A172 (cell line): Measurements from ENCODE around the gene MYDGF. TPM values are rescaled to one million over a fixed set of nuclear protein-coding genes. Genes with fewer than 3 reads are reported as not detected.
A peak's percentile ranks its signal among the peaks of the same experiment; 100 is the strongest.
"Not testable (repeated sequence)": the region's sequence is repeated elsewhere in the genome, so short reads cannot be mapped to it uniquely, and the experiment has no call there.

Source experiments
- DNase-seq: peaks from one replicate; pipeline ENCODE4 v3.0.0-alpha.2; 2015; ENCODE audit warnings: low spot score
- total RNA-seq: library from RNA; depleted of rRNA; stranded (reverse); fragments of >200 nt; shearing (Covaris generic); gene quantifications from 2 replicates; pipeline ENCODE4 v1.2.3, GENCODE V29; 2014; rRNA removed

Gene MYDGF
- 200 and 211 TPM in 2 replicates for total RNA-seq

DNA sequence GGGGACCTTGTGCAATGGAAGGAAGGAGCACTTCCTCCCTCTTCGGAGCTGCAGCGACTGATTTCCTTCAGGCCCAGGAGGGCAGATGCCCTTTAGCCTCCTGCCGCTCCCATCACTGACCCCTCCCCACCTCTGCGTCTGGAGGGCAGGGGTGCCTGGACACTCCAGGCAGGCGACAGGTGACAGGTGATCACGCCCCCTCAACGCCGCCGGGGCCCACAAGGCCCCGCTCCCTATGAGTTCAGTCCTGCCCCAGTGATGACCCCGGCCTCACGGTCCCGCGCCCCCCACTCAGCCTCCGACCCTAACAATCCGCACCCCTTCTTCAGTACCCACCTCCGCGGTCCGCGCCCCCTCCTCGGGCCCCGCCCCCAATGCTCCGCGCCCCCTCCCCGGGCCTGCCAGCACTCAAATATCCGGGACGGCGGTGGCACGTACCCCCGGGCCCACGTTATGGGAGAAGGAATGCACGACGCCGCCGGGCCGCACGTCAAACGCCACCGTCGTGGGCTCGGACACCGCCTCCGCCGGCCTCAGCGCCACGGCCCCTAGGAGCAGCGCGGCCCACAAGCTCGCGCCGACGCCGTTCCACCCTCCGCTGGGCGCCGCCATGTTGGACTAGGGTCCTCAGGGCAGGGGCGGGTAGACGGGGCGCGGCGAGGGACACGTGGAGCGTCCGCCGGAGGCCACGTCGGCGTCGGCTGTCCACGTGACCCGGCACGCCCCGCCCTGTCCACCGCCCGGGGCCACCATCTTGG, at the start of gene MYDGF:
TSS of gene MYDGF (minus strand) at position 620 of the 758 bp plus-strand sequence. CDS start at position 612, 8 bp downstream.
- DNase-seq, result peak; percentile 74

DNA sequence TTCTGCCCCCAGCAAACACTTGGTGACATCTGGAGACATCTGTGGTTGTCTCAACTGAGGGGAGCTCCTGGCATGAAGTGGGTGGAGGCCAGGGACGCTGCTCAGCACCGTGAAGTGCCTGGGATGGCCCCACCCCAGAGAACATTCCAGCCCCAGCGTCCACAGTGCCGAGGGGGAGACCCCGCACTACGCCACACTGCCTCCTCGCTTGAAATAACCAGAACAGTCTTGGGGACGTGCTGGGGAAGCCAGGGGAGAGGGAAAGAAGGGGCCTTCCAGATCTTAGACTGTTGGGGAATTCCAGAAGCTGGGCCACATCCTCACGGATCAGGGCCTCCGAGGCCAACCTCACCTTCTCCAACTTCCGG, 49.3 kb upstream of the MYDGF start:
- DNase-seq, result no peak

DNA sequence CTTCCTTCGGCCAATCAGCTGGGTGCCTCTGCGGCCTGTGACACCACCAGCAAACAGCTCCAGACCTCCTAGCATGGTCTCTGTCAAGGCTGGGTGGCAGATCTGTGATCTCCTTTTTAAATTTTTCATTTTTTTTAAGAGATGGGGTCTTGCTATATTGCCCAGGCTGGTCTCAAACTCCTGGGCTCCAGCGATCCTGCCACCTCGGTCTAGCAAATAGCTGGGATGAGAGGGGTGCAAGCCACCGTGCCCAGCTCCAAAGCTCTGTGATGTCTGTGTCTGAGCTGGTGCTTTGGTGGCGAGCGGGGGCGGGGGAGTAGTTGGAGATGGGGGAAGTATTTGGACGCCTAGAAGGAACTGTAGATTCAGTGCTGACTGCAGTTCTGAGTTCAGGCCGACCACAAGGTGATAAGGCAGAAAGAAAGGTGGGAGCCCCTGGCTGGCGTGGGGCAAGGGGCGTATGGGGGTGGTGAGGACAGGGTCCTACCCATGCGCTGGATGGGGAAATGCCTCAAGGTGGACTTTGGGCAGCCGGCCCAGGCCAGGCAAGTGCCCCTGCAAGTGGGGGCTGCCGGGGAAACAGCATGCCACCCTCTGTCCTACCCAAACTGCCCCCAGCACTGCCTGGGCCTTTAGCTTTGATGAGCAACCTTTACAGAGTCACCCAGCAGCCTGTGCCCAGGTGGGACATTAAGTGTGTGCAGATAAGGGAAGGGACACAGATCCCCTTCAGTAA, 48.0 kb upstream of the MYDGF start:
- no peak for DNase-seq

DNA sequence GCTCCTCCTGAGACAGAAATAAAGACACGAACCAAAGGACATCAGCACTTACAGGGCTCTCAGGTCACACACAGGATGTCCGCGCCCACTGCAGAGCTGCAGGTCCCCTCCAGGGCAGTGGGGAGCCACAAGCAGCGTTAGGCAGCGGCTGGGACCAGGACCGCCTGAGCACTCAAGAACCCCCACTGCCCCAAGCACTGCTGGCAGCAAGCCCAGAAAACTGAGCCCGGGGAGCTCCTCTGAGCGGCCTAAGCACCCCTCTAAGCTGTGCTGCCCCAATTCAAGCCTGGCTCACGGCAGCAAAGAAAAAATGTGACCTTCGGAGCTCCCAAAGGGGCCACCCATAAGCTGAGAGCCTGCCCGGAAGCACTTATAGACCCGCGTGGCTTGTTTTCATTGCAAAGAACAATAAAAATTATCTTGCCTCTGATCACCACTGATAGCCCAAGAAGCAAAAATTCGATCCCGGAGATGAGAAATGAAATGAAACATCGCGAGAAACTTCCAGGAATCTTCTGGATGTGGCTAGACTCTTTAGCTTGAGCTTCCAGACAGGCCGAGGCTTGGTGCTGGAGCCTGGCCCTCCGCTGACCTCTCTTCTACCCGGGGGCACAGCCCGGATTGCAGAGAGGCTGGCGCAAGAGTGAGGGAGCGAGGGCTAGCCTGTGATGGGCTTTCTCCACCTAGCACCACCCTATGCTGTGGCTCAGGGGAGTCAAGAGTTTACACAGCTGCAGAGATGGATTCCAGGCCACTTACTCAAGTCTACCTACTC, 47.2 kb upstream of the MYDGF start:
- peak; percentile 91 for DNase-seq

DNA sequence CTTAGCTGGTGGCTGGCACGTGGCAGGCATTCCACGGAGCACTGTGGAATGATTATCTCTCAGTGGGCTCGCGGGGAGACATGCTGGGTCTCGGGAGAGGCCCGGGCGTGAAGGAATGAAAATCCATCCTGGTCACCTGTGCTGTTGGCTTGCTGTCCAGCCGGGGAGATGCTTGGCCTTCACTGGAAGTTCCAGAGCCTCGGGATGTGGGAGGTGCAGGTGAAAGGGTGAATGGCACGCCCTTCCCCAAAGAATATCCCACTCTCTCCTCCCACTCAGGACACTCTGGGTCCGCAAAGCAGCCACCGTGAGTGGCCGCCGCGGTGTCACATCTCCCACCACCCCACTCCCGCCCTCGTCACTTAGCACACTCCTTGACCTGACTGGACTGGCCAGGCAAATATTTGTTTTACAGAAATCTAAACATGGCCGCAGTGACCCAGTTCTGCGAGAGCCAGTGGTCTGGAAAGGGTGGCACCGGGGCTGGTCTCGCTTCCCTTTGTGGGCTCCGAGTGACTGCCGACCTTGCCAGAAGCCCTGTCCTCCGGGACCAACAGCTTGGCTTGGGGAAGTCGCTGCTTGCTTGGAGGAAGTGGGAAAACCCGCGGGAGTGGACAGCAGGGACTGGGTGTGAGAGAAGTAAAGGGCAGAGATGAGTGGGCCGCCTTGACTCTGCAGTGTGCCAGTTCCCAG, 45.5 kb upstream of the MYDGF start:
- no peak for DNase-seq

DNA sequence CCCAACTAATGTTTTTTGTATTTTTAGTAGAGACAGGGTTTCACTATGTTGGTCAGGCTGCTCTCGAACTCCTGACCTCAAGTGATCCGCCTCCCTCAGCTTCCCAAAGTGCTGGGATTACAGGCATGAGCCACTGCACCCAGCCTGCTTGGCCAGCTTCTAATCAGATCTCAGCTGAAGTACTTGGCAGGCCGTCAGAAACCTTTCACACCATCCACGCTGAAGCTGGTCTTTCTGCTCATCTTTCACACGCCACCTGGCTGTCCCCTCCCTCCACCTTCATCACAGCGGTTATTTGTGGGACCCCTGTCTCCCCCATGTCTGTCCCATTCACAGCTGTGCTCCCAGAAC, 45.0 kb upstream of the MYDGF start:
- DNase-seq, result not testable (repeated sequence)

DNA sequence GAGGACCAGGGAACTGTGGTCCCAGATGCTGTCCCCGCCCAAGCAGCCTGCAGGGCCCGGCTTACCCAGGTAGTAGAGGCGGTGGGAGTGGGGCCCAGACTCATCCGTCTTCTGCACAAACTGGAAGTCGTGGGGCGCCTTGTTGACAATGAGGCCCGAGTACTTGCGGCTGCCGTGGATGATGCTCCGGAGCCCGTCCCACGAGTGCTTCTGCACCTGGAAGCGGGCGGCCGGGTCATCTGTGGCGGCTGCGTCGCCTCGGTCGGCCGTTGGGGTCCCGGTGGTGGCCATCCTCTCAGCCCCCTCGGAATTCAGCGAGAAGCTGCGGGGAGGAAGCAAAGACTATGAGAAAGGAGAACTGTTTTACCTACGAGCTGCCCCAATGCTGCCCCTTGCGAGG, 43.9 kb upstream of the MYDGF start:
- no peak for DNase-seq

DNA sequence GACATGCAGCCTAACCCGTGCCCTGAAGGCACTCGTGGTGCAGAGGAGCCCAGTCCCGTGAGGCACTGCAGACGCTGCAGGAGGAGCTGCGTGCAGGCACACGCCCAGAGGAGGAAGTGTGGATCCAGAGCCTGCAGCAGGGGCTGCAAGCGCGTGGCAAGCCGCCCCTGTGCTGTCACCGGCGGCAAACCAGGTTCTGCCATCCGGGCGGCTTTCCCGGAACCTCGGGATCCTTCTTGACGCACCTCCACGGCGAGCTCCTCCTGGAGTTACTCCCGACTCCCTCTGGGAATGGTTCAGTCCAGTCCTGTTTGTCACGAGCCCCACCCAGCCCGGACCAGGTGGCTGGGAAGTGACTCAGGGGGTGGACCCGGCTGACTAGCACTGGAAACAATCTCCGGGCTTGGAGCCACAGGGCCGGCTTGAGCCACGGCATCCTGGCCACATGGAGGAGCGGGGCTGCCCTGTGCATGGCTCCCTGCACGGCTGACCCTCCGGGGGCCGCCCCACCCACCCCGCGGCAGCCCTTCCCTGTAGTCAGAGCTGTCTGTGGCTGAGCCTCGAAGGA, 43.3 kb upstream of the MYDGF start:
- DNase-seq, result peak; percentile 99

DNA sequence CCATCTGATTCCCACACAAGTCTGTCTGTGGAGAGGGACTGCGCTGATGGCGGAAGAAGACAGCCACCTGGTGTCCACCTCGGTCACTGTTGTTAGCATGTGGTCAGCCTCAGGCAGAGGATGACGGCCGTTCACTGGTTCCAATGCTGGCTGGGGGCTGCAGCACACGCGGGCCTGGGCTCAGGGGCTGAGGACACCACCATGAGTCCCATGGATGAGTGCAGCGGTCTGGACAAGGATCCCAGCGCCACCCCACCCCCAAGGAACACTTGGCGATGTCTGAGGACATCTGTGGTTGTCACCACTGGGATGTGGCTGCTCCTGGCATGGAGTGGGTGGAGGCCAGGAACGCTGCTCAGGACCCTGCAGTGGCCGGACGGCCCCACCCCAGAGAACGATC, 42.6 kb upstream of the MYDGF start:
- DNase-seq, result no peak

DNA sequence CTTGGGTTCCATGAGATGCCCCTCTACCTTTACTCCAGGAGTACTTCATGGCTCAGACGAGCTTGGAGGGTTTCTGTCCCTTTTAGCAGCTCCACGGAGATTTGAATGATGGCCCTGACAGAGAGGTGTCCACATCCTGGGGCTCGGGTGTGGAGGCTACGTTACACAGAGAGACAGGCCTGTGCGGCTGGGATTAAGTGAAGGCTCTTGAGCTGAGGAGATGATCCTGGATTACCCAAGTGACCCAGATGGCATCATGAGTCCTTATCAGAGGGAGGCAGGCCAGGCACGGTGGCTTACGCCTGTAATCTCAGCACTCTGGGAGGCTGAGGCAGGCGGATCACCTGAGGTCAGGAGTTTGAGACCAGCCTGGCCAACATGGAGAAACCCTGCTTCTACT, 41.1 kb upstream of the MYDGF start:
- no peak for DNase-seq

DNA sequence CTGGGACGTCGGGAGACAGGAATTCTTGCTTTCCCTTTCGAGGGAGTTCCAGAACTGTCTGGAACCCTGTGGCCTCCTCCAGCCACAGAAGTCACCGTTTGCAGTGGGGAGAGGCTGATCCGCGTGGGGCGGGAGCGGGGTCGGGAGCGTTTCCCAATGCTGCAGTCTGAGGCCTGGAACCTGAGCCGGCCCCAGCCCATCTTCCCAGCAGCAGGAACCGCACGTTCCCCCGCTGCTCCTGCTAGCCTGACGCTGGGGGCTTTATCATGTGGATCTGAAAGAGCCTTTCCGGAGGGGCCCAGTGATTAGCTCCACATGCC, 40.1 kb upstream of the MYDGF start:
- no peak for DNase-seq

DNA sequence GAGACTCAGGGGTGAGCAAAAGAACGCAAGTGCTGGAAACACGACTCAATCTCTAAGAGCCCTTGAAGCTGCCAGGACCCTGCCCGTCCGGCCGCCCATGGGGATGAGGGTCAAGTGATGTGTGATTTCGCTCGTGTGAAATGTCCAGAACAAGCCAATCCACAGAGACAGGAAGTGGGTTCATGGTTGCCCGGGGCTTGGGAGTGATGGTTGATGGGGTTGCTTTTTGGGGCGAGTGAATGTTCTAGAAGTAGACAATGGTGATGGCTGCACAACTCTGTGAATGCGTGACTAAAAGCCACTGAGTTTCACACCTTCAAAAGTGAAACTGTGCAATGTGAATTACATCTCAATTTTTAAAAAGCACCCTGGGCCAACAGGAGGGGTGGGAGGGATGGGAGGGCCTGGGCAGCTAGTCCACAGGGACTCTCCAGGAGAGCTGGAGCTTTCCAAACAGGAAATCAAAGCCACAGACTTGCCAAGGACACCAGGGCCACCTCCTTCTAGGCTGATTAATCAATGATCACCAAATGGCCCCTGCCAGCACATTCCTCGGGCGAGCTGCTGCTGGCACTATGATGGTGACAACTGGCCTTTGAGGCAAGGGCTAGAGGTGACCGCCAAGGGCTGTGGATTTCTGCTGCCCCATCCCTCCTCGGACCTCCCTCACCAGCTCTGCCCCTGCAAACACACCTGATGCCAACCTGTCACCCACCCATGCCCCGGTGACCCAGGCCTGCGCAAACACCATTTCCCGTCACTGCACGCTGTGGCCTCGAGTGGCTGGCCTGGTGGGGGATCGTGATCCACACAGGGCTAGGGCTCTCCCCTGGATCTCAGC, 39.5 kb upstream of the MYDGF start:
- DNase-seq, result peak; percentile 44

DNA sequence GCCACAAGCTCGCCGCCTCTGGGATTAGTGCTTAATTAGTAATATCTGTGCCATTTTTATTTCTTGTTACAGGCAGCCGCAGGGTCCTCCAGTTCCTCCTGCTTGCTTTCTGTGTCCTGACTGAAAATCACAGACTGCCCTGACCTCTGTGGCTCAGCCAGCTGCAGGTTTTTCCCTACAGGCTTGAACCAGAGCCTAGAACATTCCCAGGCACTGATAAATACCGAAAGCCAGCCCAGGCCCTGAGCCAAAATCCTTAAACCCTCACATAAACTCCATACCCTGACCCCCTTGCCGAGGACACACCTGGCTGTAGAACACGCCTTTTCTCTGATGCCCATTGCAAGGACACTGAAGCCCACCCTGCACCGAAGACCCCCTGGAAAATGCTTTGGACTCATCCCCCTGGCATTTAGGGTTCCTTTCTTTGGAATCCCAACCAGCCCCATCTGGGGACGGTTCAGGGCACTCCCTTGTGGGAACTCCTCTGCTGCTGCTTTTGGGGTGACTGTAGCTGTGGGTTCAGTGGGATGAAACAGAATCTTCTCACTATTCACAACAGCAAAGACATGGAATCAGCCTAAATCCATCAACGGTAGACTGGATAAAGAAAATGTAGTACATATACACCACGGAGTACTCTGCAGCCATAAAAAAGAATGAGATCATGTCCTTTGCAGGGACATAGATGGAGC, 38.0 kb upstream of the MYDGF start:
- no peak for DNase-seq

DNA sequence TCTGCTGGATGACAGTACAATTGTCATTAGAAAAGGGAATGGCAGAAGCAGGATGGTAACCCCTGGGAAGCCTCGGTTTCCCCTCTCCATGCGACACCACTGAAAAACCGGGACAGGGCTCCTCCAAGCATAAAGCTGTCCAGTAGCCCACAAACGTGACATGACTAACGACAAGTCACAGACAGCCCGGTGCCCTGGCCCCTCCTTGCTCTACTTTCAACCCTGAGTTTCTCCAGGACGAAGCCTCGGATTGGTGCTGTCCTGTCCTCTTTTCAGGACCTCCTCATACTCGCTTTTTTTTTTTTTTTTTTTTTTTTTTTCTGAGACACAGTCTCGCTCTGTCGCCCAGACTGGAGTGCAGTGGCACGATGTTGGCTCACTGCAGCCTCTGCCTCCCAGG, 37.2 kb upstream of the MYDGF start:
- DNase-seq, result no peak

DNA sequence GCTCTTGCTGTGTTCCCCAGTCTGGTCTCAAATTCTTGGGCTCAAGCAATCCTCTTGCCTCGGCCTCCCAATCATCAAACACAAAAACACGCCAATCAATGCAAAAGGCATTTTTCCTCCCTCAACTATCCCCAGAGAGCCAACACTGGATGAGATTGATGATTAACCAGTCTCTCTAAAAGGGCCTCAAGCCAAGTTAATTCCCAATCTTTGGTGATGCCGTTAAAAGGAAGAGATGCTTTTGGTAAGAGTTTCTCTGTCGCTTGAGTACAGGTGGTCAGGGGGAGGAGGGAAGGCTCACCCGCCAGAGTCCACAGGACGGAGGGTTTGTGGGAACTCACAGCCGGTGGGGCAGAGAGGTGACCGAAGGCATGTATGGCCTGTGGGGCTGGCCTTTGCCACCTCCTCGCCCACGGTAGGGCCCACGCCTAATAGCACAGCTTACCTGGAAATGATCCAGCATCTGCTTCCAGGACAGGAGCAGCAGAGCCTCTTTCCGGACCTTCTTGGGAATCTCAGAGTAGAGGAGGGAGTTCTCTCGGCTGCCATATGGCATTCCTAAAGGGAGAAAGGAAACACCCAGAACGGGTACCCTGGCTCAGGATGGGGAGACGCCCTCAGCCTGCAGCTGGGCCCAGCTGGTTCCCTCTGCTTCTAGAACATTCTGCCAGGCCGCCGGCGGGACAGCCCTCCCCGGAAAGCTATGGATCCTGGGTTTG, 35.4 kb upstream of the MYDGF start:
- DNase-seq, result no peak

DNA sequence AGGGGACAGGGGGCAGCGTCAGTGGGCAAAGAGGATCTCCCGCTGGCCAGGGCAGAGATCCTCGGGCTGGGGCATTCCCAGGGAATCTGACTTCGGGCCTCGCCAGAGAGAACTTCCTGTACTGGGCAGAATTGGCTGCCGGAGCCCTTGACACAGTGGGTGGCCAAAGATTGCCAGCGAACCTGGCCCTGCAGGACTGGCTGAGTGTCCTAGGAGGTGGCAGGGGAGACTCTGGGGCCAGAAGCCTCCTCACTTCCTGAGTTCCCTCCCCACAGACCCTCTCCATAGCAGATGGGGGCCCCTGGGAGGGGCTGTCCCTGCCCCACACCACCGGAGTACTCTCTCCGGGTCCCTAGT, 34.2 kb upstream of the MYDGF start:
- DNase-seq, result no peak

DNA sequence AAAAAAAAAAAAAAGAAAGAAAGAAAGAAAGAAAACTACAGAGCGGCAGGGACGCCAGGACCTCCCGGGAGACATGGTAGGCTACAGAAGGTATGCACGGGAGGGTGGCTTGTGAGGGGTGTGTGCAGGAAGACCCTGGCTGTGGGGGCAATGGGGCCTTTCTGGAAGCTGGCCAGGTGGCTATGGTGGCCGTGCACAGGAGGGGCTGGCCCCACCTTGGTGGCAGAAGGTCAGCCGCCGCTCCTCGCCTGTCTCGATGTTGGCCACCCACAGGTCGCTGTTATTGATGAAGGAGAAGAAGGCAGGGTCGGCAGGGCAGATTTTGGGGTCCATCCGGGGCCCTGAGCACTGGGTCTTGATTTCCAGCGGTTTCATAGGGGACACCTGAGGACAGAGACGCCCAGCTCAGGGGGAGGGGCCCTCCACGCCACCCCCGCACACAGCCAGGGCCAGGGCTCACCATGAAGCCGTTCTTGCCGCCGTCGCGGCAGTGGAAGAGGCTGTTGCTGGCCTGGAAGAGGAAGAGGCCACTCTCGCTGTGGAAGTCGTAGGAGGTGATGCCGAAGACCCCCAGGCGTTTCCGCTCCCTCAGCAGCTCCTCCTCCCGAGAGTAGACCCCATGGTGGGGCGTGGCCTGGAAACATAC, 33.7 kb upstream of the MYDGF start:
- no peak for DNase-seq

DNA sequence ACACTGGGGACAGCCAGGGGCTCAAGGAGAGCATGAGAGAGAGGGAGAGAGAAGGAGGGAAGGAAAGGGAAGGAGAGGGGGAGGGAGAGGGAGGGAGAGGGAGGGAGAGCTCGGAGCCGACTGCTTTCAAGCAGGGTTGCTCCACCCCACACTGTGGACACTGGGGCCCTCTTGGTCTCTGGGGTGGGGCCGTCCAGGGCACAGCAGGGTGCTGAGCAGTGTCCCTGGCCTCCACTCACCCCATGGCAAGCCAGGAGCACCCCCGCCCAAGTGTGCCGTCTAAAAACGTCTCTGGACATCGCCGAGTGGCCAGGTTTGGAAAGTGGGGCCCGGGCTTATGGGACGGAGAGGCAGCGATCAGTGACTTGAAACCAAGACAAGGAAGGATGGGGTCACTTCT, 32.6 kb upstream of the MYDGF start:
- DNase-seq, result no peak

DNA sequence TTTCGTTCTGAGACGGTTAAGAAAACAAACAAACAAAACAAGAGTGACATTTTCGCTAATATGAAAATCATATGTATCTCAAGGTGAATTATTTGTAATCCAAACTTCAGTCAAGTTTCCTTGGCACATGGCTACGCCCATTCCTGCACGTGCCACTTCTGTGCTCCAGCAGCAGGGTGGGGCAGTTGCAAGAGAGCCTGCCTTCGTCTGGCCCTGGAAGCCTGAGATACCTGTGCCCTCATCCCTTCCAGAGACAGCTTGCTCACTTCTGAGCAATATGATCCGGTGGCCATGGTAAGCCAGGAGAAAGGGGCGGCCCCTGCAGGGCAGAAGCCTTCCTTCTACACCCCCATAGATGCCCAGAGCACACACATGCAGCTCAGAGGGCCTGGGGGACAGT, 31.4 kb upstream of the MYDGF start:
- no peak for DNase-seq

DNA sequence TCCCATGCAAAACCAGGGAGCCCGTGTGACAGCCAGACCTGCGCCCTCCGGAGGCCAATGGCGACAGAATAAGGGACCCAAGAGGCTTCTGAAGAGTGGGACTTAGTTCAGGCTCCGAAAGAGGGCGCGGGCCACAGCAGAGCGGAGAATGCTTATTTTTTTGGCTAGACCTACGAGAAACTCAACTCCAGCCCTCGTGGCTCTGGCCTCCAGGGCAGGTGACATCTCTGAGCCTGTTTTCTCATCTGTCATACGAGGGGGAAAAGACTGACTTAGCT, 30.5 kb upstream of the MYDGF start:
- no peak for DNase-seq
